NB4 (cell line): Measurements from ENCODE around the gene VPS54.

Experiments used
- MAX ChIP-seq: IDR thresholded peaks from 2 replicates; pipeline ENCODE4 v1.6.1; 2011; ENCODE audit warnings: low read depth, low read length
- POLR2A ChIP-seq: IDR thresholded peaks from 2 replicates; pipeline ENCODE4 v1.6.1; 2011; ENCODE audit warnings: mild to moderate bottlenecking; ENCODE audit not compliant: insufficient read length; ENCODE audit errors: extremely low read depth
- TF ChIP-seq, protein P1 (sequence below): IDR thresholded peaks from one replicate; pipeline ENCODE4 v1.5.1; 2012; ENCODE audit warnings: low read depth, low read length

- TF ChIP-seq, protein P1, sequence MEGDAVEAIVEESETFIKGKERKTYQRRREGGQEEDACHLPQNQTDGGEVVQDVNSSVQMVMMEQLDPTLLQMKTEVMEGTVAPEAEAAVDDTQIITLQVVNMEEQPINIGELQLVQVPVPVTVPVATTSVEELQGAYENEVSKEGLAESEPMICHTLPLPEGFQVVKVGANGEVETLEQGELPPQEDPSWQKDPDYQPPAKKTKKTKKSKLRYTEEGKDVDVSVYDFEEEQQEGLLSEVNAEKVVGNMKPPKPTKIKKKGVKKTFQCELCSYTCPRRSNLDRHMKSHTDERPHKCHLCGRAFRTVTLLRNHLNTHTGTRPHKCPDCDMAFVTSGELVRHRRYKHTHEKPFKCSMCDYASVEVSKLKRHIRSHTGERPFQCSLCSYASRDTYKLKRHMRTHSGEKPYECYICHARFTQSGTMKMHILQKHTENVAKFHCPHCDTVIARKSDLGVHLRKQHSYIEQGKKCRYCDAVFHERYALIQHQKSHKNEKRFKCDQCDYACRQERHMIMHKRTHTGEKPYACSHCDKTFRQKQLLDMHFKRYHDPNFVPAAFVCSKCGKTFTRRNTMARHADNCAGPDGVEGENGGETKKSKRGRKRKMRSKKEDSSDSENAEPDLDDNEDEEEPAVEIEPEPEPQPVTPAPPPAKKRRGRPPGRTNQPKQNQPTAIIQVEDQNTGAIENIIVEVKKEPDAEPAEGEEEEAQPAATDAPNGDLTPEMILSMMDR, result no peak
- TF ChIP-seq POLR2A (no peak), MAX (no peak)
These were observed 68.8 kb downstream of the VPS54 start for GRCh38 chr2:63950414-63950813.
